HG02623 (cell line): ENCODE measurements around the gene PRDX5.

Experiments used
- ATAC-seq: cut with Tn5 transposase; IDR thresholded peaks from one replicate; pipeline ENCODE4 v1.9.1; 2021; ENCODE audit warnings: moderate library complexity; ENCODE audit not compliant: unreplicated experiment

PRDX5 gene

DNA sequence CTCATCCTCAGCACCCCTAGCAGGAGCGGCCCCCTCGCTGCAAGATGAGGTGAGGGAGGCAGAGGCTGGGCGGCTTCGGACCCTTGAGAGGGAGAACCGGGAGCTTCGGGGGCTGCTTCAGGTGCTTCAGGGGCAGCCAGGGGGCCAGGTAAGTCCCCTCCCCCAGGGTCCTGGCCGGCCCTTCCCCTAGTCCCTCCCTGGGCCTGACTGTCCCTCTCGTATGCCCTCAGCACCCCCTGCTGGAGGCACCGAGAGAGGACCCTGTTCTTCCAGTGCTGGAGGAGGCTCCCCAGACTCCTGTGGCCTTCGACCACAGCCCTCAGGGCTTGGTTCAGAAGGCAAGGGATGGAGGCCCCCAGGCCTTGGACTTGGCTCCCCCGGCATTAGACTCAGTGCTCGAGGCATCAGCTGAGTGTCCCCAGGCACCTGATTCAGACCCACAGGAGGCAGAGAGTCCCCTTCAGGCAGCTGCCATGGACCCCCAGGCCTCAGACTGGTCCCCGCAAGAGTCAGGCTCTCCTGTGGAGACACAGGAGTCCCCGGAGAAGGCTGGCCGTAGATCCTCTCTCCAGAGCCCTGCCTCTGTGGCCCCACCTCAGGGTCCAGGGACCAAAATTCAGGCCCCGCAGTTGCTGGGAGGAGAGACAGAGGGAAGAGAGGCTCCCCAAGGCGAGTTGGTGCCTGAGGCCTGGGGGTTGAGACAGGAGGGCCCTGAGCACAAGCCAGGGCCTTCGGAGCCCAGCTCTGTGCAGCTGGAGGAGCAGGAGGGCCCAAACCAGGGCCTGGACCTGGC, 26.0 kb downstream of the PRDX5 start:
- no peak for ATAC-seq

DNA sequence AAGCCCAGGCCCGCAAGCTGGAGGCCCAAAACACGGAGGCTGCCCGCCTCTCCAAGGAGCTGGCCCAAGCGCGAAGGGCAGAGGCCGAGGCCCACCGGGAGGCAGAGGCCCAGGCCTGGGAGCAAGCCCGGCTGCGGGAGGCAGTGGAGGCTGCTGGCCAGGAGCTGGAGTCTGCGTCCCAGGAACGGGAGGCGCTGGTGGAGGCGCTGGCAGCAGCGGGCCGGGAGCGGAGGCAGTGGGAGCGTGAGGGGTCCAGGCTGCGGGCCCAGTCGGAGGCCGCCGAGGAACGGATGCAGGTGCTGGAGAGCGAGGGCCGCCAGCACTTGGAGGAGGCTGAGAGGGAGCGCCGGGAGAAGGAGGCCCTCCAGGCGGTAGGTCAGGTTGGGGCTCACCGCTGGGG, 26.9 kb downstream of the PRDX5 start:
- ATAC-seq, result no peak

DNA sequence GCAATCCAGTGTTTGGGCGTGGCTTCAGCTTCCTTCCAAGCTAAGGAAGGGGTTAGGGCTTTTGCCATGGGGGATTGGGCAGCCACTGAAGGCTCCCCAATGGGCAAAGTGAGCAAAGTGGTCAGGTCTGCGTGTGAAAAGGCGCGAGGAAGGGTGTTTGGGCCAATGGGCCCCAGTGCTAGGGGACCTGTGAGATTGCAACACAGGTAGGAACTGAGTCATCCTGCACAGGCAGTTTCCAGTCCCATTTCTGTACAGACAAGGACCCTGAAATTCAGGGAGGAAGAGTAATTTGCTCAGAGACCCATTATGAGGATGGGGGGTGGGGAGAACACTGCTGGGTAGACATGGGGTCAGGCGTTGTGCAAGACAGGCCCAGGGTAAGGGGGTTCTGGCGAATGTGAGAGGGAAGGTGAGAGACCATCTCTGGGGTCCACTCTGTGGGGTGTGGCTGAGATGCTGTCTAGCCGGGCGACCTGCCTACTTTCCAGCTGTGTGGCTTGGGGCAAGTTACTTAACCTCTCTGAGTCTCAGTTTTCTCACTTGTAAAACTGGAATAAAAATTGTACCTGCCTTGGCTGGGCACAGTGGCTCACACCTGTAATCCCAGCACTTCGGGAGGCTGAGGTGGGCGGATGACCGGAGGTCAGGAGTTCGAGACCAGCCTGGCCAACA, 29.4 kb downstream of the PRDX5 start:
- no peak for ATAC-seq

DNA sequence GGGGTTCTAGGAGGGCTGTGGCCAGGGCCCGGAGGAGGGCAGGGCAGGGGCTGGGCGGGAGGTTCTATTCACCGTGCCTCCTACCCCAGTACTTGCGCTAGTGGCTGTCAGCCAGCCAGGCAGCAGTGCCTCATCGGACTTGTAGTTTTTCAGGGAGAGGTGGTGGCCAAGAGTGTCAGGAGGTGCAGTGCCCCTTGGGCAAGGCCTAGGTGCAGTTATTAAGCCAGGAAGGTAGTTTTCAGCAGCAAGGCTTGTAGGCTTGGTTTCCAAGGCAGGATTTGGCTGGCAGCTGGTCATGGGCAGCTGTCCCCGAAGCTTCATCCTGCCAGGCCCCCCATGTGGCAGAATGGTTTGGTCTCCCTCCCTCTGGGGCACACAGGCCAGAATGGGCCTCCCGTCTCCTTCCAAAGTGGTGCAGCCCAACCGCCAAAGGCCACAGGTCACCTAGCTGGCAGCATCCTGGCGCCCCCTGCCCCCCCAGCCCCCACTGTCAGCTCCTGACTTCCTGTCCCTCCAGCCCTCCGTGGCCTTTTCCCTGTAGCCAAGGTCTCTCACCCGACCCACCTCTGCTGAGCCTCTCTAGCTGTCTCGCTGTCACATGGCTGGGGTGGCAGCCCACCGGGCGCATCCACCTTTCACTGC, 30.6 kb downstream of the PRDX5 start:
- no peak for ATAC-seq

DNA sequence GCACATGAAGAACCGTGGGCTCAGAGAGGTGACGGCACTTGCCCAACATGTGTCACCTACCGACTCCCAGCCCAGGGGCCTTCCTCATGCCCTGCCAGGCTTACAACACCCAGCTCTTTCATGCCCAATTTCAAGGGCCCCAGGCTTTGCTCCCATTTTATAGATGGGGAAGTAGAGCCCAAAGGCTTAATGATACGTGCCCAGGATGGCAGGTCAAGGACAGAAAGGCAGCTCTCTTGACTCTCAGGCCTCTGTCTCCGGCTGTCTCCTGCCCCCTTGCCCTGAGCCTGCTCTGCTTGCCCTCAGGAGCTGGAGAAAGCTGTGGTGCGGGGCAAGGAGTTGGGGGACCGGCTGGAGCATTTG, 31.1 kb downstream of the PRDX5 start:
- ATAC-seq, result no peak

DNA sequence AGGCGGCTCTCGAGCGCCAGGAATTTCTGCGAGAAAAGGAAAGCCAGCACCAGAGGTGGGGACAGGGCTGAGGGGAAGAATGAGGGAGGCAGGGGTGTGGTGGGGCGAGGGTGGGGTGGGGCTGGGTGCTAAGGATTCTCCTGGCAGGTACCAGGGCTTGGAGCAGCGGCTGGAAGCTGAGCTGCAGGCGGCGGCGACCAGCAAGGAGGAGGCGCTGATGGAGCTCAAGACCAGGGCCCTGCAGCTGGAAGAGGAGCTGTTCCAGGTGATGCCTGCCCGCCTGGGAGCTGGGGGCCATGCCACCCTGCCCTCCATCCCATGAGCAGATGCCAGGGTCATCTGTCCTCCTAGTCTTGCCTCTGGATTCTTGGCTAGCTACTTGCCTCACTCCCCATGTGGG, 31.5 kb downstream of the PRDX5 start:
- no peak for ATAC-seq

DNA sequence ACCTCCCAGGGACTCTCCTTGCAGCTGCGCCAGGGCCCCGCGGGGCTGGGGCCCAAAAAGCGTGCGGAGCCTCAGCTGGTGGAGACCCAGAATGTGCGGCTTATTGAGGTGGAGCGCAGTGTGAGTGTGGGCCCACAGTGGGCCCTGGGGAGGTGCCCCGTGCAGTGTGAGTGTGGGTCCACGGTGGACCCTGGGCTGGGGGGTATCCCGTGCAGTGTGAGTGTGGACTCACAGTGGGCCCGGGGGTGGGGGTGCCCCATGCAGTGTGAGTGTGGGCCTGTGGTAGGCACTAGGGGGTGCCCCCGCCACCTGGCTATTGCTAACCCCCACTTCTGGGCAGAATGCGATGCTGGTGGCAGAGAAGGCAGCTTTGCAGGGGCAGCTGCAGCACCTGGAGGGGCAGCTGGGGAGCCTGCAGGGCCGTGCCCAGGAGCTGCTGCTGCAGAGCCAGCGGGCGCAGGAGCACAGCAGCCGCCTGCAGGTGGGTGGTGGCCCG, 33.3 kb downstream of the PRDX5 start:
- ATAC-seq, result no peak

DNA sequence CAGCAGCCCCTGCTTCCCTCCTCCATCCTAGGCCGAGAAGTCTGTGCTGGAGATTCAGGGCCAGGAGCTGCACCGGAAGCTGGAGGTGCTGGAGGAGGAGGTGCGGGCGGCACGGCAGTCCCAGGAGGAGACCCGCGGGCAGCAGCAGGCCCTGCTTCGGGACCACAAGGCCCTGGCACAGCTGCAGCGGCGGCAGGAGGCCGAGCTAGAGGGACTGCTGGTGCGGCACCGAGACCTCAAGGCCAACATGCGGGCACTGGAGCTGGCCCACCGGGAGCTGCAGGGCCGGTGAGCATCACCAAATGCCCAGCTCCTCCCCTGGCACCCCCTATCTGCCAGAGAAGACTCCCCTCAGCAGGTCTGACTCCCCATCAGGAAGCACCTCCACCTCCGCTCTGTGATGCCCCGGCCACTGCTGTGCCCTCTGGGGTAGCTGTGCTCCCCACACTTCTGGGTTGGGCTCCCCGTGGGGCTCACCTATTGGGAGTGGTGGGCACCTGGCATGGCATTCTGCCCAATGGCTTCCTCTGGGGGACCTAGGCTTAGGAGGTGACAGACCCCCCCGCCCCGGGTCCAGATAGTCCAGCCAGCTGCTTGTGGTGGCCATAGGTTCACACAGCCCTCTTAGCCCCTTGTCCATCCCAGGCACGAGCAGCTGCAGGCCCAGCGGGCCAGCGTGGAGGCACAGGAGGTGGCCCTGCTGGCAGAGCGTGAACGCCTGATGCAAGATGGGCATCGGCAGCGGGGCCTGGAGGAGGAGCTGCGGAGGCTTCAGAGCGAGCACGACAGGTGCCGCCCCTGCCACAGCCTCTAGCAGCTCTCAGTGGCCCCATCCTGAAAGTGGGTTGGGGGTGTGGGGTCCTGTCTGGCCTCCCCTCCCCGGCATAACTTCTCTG, 34.4 kb downstream of the PRDX5 start:
- ATAC-seq, result no peak

DNA sequence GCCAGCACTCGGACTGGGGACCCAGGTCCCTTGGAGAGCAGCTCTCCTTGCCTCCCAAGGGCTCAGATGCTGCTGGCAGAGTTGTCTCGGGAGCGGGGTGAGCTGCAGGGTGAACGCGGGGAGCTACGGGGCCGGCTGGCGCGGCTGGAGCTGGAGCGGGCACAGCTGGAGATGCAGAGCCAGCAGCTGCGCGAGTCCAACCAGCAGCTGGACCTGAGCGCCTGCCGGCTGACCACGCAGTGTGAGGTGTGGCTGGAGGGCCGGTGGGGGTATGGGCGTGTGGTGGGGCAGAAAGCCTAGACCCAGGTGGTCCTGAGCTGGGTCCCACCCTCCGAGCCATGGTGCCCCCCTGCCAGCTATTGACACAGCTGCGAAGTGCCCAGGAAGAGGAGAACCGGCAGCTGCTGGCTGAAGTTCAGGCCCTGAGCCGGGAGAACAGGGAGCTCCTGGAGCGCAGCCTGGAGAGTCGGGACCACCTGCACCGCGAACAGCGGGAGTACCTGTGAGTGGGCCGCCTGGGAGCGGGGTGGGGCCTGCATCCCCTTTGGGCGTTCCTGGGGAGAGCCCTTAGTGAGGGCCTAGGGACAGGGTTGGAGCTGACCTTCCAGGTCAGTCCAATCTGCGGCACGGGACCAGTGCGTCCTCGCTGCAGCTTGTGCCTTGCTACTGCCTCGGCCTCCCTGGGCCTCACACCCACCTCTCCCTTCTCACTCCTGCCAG, 35.2 kb downstream of the PRDX5 start:
- no peak for ATAC-seq

DNA sequence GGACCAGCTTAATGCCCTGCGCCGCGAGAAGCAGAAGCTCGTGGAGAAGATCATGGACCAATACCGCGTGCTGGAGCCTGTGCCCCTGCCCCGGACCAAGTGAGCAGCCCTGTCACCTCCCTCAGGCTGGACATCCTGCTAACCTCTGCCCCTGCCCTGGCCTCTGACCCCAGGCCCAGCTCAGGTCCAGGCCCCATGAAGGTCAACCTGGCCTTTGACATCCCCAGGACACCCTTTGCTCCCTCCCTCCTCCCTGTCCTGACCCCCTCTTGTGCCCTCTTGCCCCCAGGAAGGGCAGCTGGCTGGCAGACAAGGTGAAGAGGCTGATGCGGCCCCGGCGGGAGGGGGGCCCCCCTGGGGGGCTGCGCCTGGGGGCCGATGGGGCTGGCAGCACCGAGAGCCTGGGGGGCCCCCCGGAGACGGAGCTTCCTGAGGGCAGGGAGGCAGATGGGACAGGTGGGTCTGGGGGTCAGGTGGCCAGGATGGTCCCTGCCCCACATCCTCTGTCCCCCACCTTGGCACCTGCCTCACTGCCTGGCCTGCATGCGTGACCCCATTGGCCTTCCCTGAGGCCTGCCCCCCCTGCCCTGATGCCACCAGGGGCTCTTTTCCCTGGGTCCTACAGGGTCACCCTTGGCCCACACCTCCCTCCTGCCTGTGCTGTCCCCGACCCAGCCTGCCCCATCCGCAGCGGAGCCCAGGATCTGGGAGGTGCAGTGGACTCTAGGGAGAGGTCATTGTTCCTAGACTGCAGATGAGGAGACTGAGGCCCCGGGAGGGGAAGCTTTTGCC, 36.0 kb downstream of the PRDX5 start:
- no peak for ATAC-seq

DNA sequence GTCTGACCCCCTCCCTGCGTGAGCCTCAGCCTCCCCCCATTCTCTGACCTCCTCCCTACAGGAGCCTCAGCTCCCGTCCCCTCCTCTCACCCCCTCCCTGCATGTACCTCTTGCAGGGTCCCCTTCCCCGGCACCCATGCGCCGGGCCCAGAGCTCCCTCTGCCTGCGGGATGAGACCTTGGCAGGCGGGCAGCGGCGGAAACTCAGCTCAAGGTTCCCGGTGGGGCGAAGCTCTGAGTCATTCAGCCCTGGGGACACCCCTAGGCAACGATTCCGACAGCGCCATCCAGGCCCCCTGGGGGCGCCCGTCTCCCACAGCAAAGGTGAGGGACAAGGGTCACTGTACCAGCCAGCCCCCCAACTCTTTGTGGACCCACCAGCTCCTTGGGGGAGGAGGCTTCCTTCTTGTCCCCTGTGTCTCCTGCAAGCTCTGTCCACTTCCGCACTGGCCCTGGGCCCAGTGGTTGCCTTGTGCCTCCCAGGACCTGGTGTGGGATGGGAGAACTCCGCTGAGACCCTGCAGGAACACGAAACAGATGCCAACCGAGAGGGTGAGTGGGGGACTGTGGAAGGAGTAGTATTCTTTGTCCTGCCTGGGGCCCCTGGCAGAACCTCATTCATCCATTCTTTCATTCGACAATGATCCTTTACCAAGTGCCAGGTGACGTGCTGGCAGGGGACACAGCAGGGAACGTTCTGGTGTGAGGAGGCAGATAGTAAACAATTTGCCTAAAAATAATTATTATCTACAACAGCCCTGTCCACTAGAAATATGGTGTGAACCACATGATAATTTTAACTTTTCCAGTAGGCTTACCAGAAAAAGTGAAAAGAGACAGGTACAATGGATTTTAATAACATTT, 37.4 kb downstream of the PRDX5 start:
- no peak for ATAC-seq

DNA sequence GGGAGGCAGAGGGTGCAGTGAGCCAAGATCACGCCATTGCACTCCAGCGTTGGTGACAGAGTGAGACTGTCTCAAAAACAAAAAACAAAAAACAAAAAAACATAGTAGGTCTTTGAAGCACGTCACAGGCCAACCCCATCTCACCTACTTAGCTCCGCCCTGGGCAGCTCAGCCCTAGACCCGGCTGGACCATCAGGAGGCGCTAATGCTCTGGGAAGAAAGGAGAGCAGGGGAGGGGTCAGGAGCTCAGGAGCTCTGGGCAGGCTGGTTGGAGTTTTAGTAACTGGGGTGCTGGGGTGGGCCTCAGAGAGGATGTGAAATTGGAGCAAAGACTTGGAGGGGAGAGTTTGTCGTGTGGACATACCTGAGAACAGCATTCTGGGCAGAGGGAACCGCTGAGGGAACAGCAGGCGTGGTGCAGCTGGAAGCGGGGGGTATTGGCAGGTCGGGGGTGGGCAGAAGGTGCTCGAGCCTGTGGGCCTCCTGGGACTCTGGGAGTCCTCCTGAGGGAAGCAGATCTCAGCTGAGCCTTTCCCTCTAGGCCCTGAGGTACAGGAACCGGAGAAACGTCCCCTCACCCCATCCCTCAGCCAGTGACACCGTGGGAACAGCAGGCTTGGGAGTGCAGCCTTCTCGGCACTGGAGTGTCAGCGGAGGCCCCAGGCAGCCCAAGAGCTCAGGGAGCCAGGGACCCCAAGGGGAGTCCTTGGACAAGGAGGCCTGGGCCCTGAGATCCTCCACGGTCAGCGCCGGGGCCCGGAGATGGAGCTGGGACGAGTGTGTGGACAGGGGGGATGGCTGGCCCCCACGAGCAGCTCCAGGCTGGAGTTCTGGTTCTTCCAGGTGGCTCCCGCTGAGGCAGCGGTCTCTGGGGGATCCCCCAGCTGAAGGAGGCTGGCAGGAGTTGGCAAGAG, 38.8 kb downstream of the PRDX5 start:
- ATAC-seq, result no peak

DNA sequence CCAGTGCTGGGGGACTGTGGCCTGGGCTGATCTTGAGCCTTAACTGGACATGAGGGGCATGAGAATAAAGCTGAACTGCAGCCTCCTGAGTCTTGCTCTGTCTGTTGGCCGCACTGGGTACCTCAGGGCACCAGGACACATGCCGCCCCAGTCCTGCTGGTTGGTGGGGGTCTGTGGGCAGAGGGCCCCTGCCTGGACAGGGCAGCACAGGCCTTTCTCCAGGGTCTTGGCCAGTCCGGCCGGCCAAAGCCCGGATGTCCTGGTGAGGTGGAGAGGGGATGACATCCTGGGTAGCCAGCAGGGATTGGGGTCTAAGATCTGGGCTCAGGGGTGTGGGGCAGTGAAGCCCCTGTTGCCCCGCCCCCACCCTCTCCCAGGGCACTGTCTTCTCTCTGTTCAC, 39.5 kb downstream of the PRDX5 start:
- no peak for ATAC-seq

DNA sequence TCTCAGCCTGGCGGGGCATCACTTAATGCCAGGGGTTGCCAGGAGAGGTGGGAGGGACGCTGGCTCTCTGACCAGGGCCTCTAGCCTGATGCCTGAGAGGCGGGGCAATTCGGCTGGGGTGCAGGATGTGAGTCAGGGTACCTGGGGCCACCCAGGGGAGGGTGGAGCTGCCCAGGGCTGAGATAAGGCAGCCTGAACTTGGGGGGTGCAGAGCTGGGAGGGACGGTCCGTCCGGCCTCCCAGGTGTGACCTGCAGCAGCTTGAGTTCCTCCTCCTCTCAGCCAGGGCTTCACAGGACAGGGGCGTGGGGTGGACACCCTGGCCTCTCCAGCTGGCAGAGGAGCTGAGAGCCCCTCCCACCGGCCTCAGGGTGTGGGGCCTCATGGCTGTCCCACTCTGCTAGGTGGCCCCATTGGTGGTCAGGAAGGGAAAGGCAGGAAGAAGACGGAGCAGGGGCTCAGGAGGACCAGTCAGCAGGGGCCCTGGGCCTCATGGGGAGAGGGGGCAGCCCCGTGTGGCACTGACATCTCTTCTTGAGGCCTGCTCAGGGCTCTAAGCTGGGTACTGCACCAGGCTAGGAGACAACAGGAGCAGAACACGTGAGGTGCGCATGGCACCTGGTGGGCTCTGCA, 40.1 kb downstream of the PRDX5 start:
- no peak for ATAC-seq

DNA sequence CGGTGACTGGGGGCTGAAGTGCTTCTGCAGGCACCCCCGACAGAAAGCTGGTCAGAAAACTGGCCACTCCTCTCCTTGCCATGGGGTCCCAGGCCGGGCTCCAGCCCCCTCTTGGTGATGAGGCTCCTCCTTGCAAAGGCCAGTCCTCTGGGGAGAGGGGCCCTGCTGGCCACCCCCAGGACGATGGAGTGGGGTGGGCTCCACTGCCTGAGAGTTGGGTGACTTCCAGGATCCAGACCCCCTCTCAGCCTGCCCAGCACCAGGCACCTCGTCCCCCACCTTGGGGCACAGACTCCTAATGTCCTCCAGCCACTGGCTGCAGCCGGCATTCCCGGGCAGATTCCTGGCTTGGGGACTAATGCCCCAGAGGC, 40.6 kb downstream of the PRDX5 start:
- ATAC-seq, result no peak

DNA sequence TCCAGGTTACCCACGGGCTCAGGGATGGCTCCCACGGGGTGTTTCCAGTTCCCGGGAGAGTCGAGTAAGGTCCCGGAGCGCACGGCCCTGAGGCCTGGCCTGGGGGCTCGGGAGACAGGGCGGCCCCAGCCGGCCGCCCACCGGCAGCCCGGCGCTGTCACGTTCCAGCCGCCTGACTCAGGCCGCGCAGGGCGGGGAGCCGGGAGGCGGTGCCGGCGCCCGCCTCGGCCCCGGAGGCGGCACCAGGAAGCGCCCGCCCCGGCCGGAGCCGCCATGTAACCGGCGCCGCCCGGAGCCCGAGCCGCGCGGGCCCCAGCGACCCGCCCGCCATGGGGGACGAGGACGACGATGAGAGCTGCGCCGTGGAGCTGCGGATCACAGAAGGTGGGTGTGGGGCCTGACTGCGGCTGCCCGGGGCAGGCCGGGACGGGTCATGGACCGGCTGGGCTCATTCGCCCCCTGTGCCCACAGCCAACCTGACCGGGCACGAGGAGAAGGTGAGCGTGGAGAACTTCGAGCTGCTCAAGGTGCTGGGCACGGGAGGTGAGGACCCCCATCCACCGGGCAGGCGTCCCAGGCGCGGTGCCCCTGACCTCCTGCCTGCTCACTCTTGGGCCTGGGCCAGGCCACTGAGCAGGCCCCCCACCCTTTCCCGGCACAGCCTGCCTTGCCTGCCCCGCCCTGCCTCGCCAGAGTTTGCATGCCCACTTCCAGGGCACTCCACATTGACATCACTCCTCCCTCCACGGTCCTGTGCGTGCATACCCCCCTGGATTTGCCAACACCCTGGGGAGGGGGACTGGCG, 41.2 kb downstream of the PRDX5 start, which contains the start of gene RPS6KA4:
RPS6KA4 (plus strand) TSS at position 256 of the 805 bp plus-strand sequence; CDS start at position 330, 74 bp downstream.
- no peak for ATAC-seq
